ENCODE measurements around the gene GPC2. TPM values are rescaled to one million over a fixed set of nuclear protein-coding genes. Genes with fewer than 3 reads are reported as not detected.
A peak's percentile ranks its signal among the peaks of the same experiment; 100 is the strongest.

The GPC2 gene
- total RNA-seq, 1 experiment from 2014 or later, result 17.9 TPM

GRCh38 chr7:100124301-100125230 lies 52.6 kb downstream of the GPC2 start:
- intact Hi-C loops (cut with micrococcal nuclease), result no loop called here
- H3K4me3 ChIP-seq (replicated peaks in 1 of 2; ENCODE audit: low read depth in 1 of 2, low read length in 2 of 2), result peak overlapping the region in 1 of 2 experiments; percentile 87; a peak in 2 of 4 replicates
- RAD21 ChIA-PET (ENCODE audit: low non-redundant PET in 1 of 2, low total read pairs in 2 of 2, uncharacterized antibody in 2 of 2, unreplicated experiment in 2 of 2), result interaction anchor here in 1 of 2 experiments (0.7 kb wide), 1 partner anchor 279 kb away, joined by 6 read pairs; no protein-coding TSS in a partner anchor

GRCh38 chr7:100122568-100122967 lies 54.6 kb downstream of the GPC2 start:
- CTCF ChIA-PET, result interaction anchor here (1.7 kb wide), 1 partner anchor 8 kb away, joined by 4 read pairs; no protein-coding TSS in a partner anchor
- Histone ChIP-seq H3K79me2 (ENCODE audit: insufficient read depth, low read length) (peaks cover 19% of the 10 kb centered on the region), H3K27me3 (ENCODE audit: insufficient read depth, low read length) (no peaks in the 10 kb centered on the region), H3K9me2 (ENCODE audit: insufficient read depth) (no peaks in the 10 kb centered on the region), H3K9me3 (ENCODE audit: control insufficient read depth in 1 of 2, insufficient read depth in 1 of 2, low read depth in 1 of 2, low read length in 2 of 2) (no peaks in the 10 kb centered on the region), H3K36me3 (ENCODE audit: control insufficient read depth in 1 of 2, insufficient read depth in 2 of 2, low read length in 2 of 2) (no peaks in the 10 kb centered on the region), H3K9ac (ENCODE audit: low read length) (no peak overlapping the region), H3K27ac (ENCODE audit: low read depth, low read length) (no peak overlapping the region), H4K20me1 (ENCODE audit: insufficient read depth) (no peaks in the 10 kb centered on the region), H2AFZ (ENCODE audit: low read depth, low read length, poor library complexity, severe bottlenecking) (no peak overlapping the region), H3K4me1 (ENCODE audit: control insufficient read depth in 1 of 2, insufficient read depth in 2 of 2, low read length in 2 of 2) (peaks cover 17 to 39% of the 10 kb centered on the region in 2 experiments), H3K4me2 (ENCODE audit: low read length) (no peak overlapping the region), H3K4me3 (replicated peaks in 1 of 2; ENCODE audit: low read depth in 1 of 2, low read length in 2 of 2) (no peak overlapping the region)
- no TSS peak for BruUV-seq (replicated peaks)
- intact Hi-C loops (cut with micrococcal nuclease), result no loop called here
- POLR2A ChIA-PET, result no interaction called here
- DNase-seq (ENCODE audit: low read depth, low spot score) (no peak), ATAC-seq (no peak)
- RAD21 ChIA-PET (ENCODE audit: low non-redundant PET in 1 of 2, low total read pairs in 2 of 2, uncharacterized antibody in 2 of 2, unreplicated experiment in 2 of 2), result no interaction called here
- no peak for TF ChIP-seq TCF7L2 (IDR thresholded peaks at IDR 0.05; ENCODE audit: borderline replicate concordance, extremely low read depth, insufficient read depth, insufficient read length)
- TF ChIP-seq EZH2 (IDR thresholded peaks at IDR 0.05), result no peak
- TF ChIP-seq SRF (IDR thresholded peaks at IDR 0.05; ENCODE audit: low read depth), result no peak
- TF ChIP-seq YY1 (IDR thresholded peaks at IDR 0.05; ENCODE audit: extremely low read depth, insufficient replicate concordance, low read depth, low read length), result no peak
- TF ChIP-seq FOSL1 (IDR thresholded peaks at IDR 0.05; ENCODE audit: low read depth), result no peak
- TF ChIP-seq RAD21 (IDR thresholded peaks at IDR 0.05; ENCODE audit: low read depth), result no peak
- TF ChIP-seq CEBPB (IDR thresholded peaks at IDR 0.05; ENCODE audit: low read depth), result no peak
- TF ChIP-seq CBX3 (IDR thresholded peaks at IDR 0.05; ENCODE audit: low read depth), result no peak
- TF ChIP-seq EZH2phosphoT487 (IDR thresholded peaks at IDR 0.05; ENCODE audit: borderline replicate concordance), result no peak
- no peak for TF ChIP-seq SIN3A (IDR thresholded peaks at IDR 0.05; ENCODE audit: low read depth)
- no peak for TF ChIP-seq REST (IDR thresholded peaks at IDR 0.05; ENCODE audit: low read depth)
- no peak for TF ChIP-seq JUND (IDR thresholded peaks at IDR 0.05)
- no peak for TF ChIP-seq ELF1 (IDR thresholded peaks at IDR 0.05; ENCODE audit: borderline replicate concordance, low read depth)
- TF ChIP-seq ATF3 (IDR thresholded peaks at IDR 0.05), result no peak
- TF ChIP-seq POLR2AphosphoS5 (IDR thresholded peaks at IDR 0.05; ENCODE audit: low read depth, low read length), result no peak
- TF ChIP-seq POLR2A (IDR thresholded peaks at IDR 0.05; ENCODE audit: borderline replicate concordance, extremely low read depth, insufficient read depth, insufficient read length), result no peak

More at GRCh38 chr7:100124301-100125230, 52.6 kb downstream of the GPC2 start:
- no TSS peak for BruUV-seq (replicated peaks)
- no peaks in the 10 kb centered on the region for H3K9me3 ChIP-seq (ENCODE audit: control insufficient read depth in 1 of 2, insufficient read depth in 1 of 2, low read depth in 1 of 2, low read length in 2 of 2)
- H3K9ac ChIP-seq (ENCODE audit: low read length), result peak overlapping the region; percentile 98; the same call in 1 of the 2 replicates
- no peaks in the 10 kb centered on the region for H3K9me2 ChIP-seq (ENCODE audit: insufficient read depth)
- H3K27me3 ChIP-seq (ENCODE audit: insufficient read depth, low read length), result no peaks in the 10 kb centered on the region
- peak overlapping the region; percentile 84 for H3K4me2 ChIP-seq (ENCODE audit: low read length)
- no peak overlapping the region for H2AFZ ChIP-seq (ENCODE audit: low read depth, low read length, poor library complexity, severe bottlenecking)
- POLR2A ChIA-PET, result interaction anchor here (0.6 to 3.0 kb wide), 2 partner anchors 23 to 112 kb away, joined by 3 to 16 read pairs; partner anchors contain the start of genes AP4M1 and MCM7
- peak overlapping the region; percentile 98 for H3K27ac ChIP-seq (ENCODE audit: low read depth, low read length)
- ATAC-seq (no peak), DNase-seq (ENCODE audit: low read depth, low spot score) (no peak)
- no peaks in the 10 kb centered on the region for H3K36me3 ChIP-seq (ENCODE audit: control insufficient read depth in 1 of 2, insufficient read depth in 2 of 2, low read length in 2 of 2)
- TF ChIP-seq POLR2AphosphoS5 (IDR thresholded peaks at IDR 0.05; ENCODE audit: low read depth, low read length) (peak; percentile 24; the same call in 1 of the 2 replicates), EGR1 (IDR thresholded peaks at IDR 0.05; ENCODE audit: low read depth) (no peak)
- CTCF ChIA-PET, result no interaction called here
- peaks cover 9% of the 10 kb centered on the region; the same call in 1 of the 2 replicates for H3K79me2 ChIP-seq (ENCODE audit: insufficient read depth, low read length)
- no peaks in the 10 kb centered on the region for H4K20me1 ChIP-seq (ENCODE audit: insufficient read depth)
- peaks cover 33 to 52% of the 10 kb centered on the region in 2 experiments for H3K4me1 ChIP-seq (ENCODE audit: control insufficient read depth in 1 of 2, insufficient read depth in 2 of 2, low read length in 2 of 2)

Measured in HCT116 (cell line).